Activated naive CD8-positive, alpha-beta T cell treated with anti-CD3 and anti-CD28 coated beads, Interleukin-2, amount 50 U/mL, for 24 hours (primary cell): ENCODE results near the gene MAP2K2.

Experiments
- ATAC-seq: fragments of 150-1000 bp; cut with Tn5 transposase; one replicate; pipeline ENCODE4 v1.10.0; 2021
- DNase-seq: peaks from one replicate; pipeline ENCODE4 v3.0.0; 2021
- H3K27ac Mint-ChIP-seq: one replicate; pipeline ENCODE4 v1.8.0; 2021; ENCODE audit warnings: mild to moderate bottlenecking, mixed read lengths
- H3K27me3 Mint-ChIP-seq: one replicate; pipeline ENCODE4 v1.8.0; 2021; ENCODE audit warnings: mixed read lengths
- H3K36me3 Mint-ChIP-seq: one replicate; pipeline ENCODE4 v1.8.0; 2021; ENCODE audit warnings: low read depth, mixed read lengths
- H3K4me1 Mint-ChIP-seq: one replicate; pipeline ENCODE4 v1.8.0; 2021; ENCODE audit warnings: mixed read lengths
- H3K4me3 Mint-ChIP-seq: one replicate; pipeline ENCODE4 v1.8.0; 2021; ENCODE audit warnings: mild to moderate bottlenecking, moderate library complexity, mixed read lengths
- H3K9me3 Mint-ChIP-seq: one replicate; pipeline ENCODE4 v1.8.0; 2021; ENCODE audit warnings: mixed read lengths

Gene MAP2K2

GRCh38 chr19:4043966-4044715, 79.8 kb downstream of the MAP2K2 start:
- ATAC-seq = no peak

GRCh38 chr19:4043401-4043800, 80.5 kb downstream of the MAP2K2 start:
- ATAC-seq = no peak
- DNase-seq = no peak
- no peak overlapping the region for H3K27ac Mint-ChIP-seq
- H3K36me3 Mint-ChIP-seq = peaks cover 6% of the 10 kb centered on the region
- no peak overlapping the region for H3K4me3 Mint-ChIP-seq
- no peaks in the 10 kb centered on the region for H3K9me3 Mint-ChIP-seq
- H3K4me1 Mint-ChIP-seq = peaks cover 5% of the 10 kb centered on the region
- no peaks in the 10 kb centered on the region for H3K27me3 Mint-ChIP-seq

More at GRCh38 chr19:4043966-4044715, 79.8 kb downstream of the MAP2K2 start:
- Mint-ChIP-seq H3K4me3 (no peak overlapping the region), H3K4me1 (peaks cover 5% of the 10 kb centered on the region), H3K36me3 (peaks cover 6% of the 10 kb centered on the region), H3K27me3 (no peaks in the 10 kb centered on the region), H3K27ac (no peak overlapping the region), H3K9me3 (no peaks in the 10 kb centered on the region)
- DNase-seq = no peak

GRCh38 chr19:4042731-4043082, 81.2 kb downstream of the MAP2K2 start:
- H3K4me3 Mint-ChIP-seq = no peak overlapping the region
- no peak for ATAC-seq
- peaks cover 5% of the 10 kb centered on the region for H3K4me1 Mint-ChIP-seq
- DNase-seq = no peak
- no peak overlapping the region for H3K27ac Mint-ChIP-seq
- H3K36me3 Mint-ChIP-seq = peaks cover 8% of the 10 kb centered on the region
- H3K27me3 Mint-ChIP-seq = no peaks in the 10 kb centered on the region
- no peaks in the 10 kb centered on the region for H3K9me3 Mint-ChIP-seq

GRCh38 chr19:4042064-4042730, 81.7 kb downstream of the MAP2K2 start:
- ATAC-seq = peak; percentile 30
- no peak overlapping the region for H3K27ac Mint-ChIP-seq
- no peaks in the 10 kb centered on the region for H3K9me3 Mint-ChIP-seq
- no peak overlapping the region for H3K4me3 Mint-ChIP-seq
- peaks cover 8% of the 10 kb centered on the region for H3K36me3 Mint-ChIP-seq
- peaks cover 5% of the 10 kb centered on the region for H3K4me1 Mint-ChIP-seq
- H3K27me3 Mint-ChIP-seq = no peaks in the 10 kb centered on the region
- no peak for DNase-seq
